Esophagus squamous epithelium (tissue), 5 donors: ENCODE measurements around the gene COX7A2L. TPM values are rescaled to one million over a fixed set of nuclear protein-coding genes. Genes with fewer than 3 reads are reported as not detected.
A peak's percentile ranks its signal among the peaks of the same experiment; 100 is the strongest.

Experiments
- DNase-seq: peaks from one replicate; lab custom pipeline; 2025; lab: John Stamatoyannopoulos, UW
- H3K27ac ChIP-seq, 4 donors: fragments of 200-600 bp; sonication (generic); one replicate each; pipeline ENCODE4 v1.5.1; 2016 to 2019; ENCODE audit warnings: mild to moderate bottlenecking in 1 of 4
- H3K27me3 ChIP-seq, 4 donors: fragments of 200-600 bp; sonication (generic); 1 replicate in 3 of 4; 2 replicates in 1 of 4; pipeline versions ENCODE4 v1.5.1 to v1.6.0; 2017 to 2021; ENCODE audit warnings: antibody characterized with exemption in 1 of 4
- H3K36me3 ChIP-seq, 3 donors: fragments of 200-600 bp; sonication (generic); one replicate each; pipeline ENCODE4 v1.5.1; 2016 to 2019
- H3K4me1 ChIP-seq, 3 donors: fragments of 200-600 bp; sonication (generic); one replicate each; pipeline ENCODE4 v1.5.1; 2017 to 2019
- H3K4me3 ChIP-seq, 4 donors: fragments of 200-600 bp; sonication (generic); 1 replicate in 3 of 4; 2 replicates in 1 of 4; pipeline ENCODE4 v1.5.1; 2016 to 2019; ENCODE audit warnings: mild to moderate bottlenecking in 2 of 4, moderate library complexity in 1 of 4
- H3K9me3 ChIP-seq, 3 donors: fragments of 200-600 bp; sonication (generic); one replicate each; pipeline ENCODE4 v1.5.1; 2016 to 2019
- CTCF ChIP-seq, 6 experiments: fragments of 450-650 bp in 4 of 6; fragments of 200-600 bp in 2 of 6; sonication (generic) in 2 of 6; IDR thresholded peaks; one replicate each; pipeline ENCODE4 v1.5.1; 2016 to 2019; ENCODE audit warnings: antibody characterized with exemption in 6 of 6, mild to moderate bottlenecking in 4 of 6, moderate library complexity in 4 of 6
- POLR2A ChIP-seq, 4 donors: fragments of 450-650 bp; IDR thresholded peaks; one replicate each; pipeline ENCODE4 v1.6.1; 2017; ENCODE audit warnings: antibody characterized with exemption in 4 of 4, mild to moderate bottlenecking in 4 of 4, moderate library complexity in 3 of 4
- WGBS, 2 donors: methylation state at CpG; one replicate each; pipeline ENCODE4 v1.1.5; 2018; 5-methylcytosine and 5-hydroxymethylcytosine counted together
- intact Hi-C: fragments of 100-400 bp; cut with DNase I; formaldehyde crosslinking; loops from one replicate; pipeline ENCODE4 v1.15.0; 2022
- total RNA-seq, 4 donors: library from RNA; depleted of rRNA; stranded (reverse); fragments of >200 nt; gene quantifications; one replicate each; pipeline ENCODE4 v1.1.0, GENCODE V29; 2016
- donor health status: DM: yes; HTN: yes; CAD: no.

The COX7A2L gene
- total RNA-seq, 4 donors from 2014 or later = 51.3 to 152 (median 104) TPM

- no peak for DNase-seq
- Histone ChIP-seq H3K4me3 (no peak overlapping the region), H3K4me1 (peaks cover 3 to 47% (median 37%) of the 10 kb centered on the region in 3 donors), H3K9me3 (no peaks in the 10 kb centered on the region), H3K36me3 (no peaks in the 10 kb centered on the region), H3K27me3 (no peaks in the 10 kb centered on the region), H3K27ac (peak overlapping the region; percentile 42 to 77 (median 70))
- no peak for TF ChIP-seq POLR2A (IDR thresholded peaks at IDR 0.05)
- no peak for TF ChIP-seq CTCF (IDR thresholded peaks at IDR 0.05)
- WGBS, 2 donors = 30 to 42% methylated on average over 7 to 10 of the region's 11 CpGs
- intact Hi-C loops = no loop called here
These were observed 10.8 kb upstream of the COX7A2L start for GRCh38 chr2:42371611-42372473.

- TF ChIP-seq CTCF (IDR thresholded peaks at IDR 0.05) = no peak
- TF ChIP-seq POLR2A (IDR thresholded peaks at IDR 0.05) = no peak
- H3K4me1 ChIP-seq = peaks cover 3 to 54% (median 37%) of the 10 kb centered on the region in 3 donors
- H3K9me3 ChIP-seq = no peaks in the 10 kb centered on the region
- peak overlapping the region; percentile 18 to 69 (median 40) for H3K27ac ChIP-seq
- 75 to 78% methylated on average over 3 to 4 of the region's 5 CpGs for WGBS, 2 donors
- no peaks in the 10 kb centered on the region for H3K36me3 ChIP-seq
- intact Hi-C loops = loop anchor here (10.0 kb wide), 1 partner anchor 275 kb away; no protein-coding TSS in a partner anchor
- H3K27me3 ChIP-seq = no peaks in the 10 kb centered on the region
- H3K4me3 ChIP-seq = no peak overlapping the region
- DNase-seq = no peak
These were observed 8.7 kb upstream of the COX7A2L start for GRCh38 chr2:42369532-42370229.

- 50 to 52% methylated on average over 7 of the region's 7 CpGs for WGBS, 2 donors
These were observed 8.0 kb upstream of the COX7A2L start for GRCh38 chr2:42368817-42369531.

GRCh38 chr2:42367835-42368234 lies 6.8 kb upstream of the COX7A2L start:
- no peak for TF ChIP-seq CTCF (IDR thresholded peaks at IDR 0.05)
- no peak for TF ChIP-seq POLR2A (IDR thresholded peaks at IDR 0.05)
- Histone ChIP-seq H3K4me3 (peak overlapping the region in 2 of 4 donors; percentile 15 to 39), H3K4me1 (peaks cover 3 to 54% (median 37%) of the 10 kb centered on the region in 3 donors), H3K36me3 (no peaks in the 10 kb centered on the region), H3K27ac (peak overlapping the region; percentile 34 to 69 (median 54)), H3K9me3 (no peaks in the 10 kb centered on the region), H3K27me3 (no peaks in the 10 kb centered on the region)
- 23 to 34% methylated on average over 3 of the region's 3 CpGs for WGBS, 2 donors
- DNase-seq = no peak
- intact Hi-C loops = loop anchor here (10.0 kb wide), 1 partner anchor 273 kb away; no protein-coding TSS in a partner anchor

More at GRCh38 chr2:42368817-42369531, 8.0 kb upstream of the COX7A2L start:
- no peaks in the 10 kb centered on the region for H3K9me3 ChIP-seq
- H3K27me3 ChIP-seq = no peaks in the 10 kb centered on the region
- no peak for DNase-seq
- no peaks in the 10 kb centered on the region for H3K36me3 ChIP-seq
- intact Hi-C loops = loop anchor here (10.0 kb wide), 1 partner anchor 274 kb away; no protein-coding TSS in a partner anchor
- H3K27ac ChIP-seq = peak overlapping the region; percentile 34 to 69 (median 54)
- TF ChIP-seq CTCF (IDR thresholded peaks at IDR 0.05) (no peak), POLR2A (IDR thresholded peaks at IDR 0.05) (no peak)
- H3K4me3 ChIP-seq = peak overlapping the region in 1 of 4 donors; percentile 39
- H3K4me1 ChIP-seq = peaks cover 3 to 54% (median 37%) of the 10 kb centered on the region in 3 donors
